Eye (tissue), 1 donor: ENCODE data around the gene RIN2.

Source experiments
- DNase-seq: peaks from one replicate; pipeline ENCODE4 v3.0.0-alpha.2; 2015

RIN2 gene, protein sequence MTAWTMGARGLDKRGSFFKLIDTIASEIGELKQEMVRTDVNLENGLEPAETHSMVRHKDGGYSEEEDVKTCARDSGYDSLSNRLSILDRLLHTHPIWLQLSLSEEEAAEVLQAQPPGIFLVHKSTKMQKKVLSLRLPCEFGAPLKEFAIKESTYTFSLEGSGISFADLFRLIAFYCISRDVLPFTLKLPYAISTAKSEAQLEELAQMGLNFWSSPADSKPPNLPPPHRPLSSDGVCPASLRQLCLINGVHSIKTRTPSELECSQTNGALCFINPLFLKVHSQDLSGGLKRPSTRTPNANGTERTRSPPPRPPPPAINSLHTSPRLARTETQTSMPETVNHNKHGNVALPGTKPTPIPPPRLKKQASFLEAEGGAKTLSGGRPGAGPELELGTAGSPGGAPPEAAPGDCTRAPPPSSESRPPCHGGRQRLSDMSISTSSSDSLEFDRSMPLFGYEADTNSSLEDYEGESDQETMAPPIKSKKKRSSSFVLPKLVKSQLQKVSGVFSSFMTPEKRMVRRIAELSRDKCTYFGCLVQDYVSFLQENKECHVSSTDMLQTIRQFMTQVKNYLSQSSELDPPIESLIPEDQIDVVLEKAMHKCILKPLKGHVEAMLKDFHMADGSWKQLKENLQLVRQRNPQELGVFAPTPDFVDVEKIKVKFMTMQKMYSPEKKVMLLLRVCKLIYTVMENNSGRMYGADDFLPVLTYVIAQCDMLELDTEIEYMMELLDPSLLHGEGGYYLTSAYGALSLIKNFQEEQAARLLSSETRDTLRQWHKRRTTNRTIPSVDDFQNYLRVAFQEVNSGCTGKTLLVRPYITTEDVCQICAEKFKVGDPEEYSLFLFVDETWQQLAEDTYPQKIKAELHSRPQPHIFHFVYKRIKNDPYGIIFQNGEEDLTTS

DNA sequence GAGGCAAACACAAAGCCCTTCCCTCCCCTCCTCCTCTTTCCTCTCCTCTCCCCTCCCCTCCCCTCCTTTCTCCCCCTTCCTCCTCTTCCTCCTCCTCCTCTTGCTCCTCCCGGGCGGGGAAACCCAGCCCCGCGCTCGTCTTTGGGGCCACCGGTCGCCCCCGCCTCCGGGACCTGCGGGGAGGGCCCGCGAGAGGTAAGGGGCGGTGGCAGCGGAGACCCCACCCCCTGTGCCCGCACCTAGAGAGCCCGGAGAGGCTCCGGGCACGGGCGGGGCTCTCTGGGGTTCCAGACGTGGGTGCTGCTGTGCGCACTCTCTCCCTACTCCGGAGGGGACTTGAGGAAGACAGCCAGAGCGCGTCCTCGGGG is at the start of gene RIN2:
RIN2 (plus strand) TSS at position 126 of the 368 bp plus-strand sequence. CDS start 131,344 bp downstream, outside the sequence.
- DNase-seq: no peak

DNA sequence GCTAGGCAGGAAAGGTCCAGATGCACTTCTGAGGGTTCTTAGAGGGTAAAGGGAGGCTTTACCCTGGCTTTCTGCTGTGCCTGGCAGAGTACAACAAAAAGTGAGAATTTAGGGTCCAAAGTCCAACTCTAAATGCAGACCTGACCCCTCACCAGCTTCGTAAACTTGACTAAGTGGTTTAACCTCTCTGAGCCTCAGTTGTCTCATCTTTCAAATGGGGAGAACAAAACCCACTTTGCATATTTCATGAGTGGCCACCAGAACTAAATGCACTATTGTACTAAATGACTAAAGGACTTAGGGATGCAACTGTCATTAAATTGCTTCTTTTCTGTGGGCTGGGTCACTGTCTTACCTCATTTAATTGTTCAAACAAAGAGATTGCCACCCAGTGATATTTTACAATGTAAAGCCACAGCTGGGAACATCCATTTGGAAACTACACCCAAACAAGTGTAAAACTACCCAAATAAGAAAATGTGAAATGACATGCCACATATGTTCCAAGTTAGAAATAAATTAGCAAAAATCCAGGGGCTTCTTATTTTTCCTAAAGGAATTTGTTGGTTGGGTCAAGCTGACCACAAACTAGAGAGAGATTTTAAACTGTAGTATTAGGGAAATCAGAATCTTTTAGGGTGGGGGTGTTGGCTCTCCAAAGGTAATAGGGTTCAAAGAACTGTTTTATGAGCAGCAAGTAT is 48.3 kb upstream of the RIN2 start:
- DNase-seq: no peak

DNA sequence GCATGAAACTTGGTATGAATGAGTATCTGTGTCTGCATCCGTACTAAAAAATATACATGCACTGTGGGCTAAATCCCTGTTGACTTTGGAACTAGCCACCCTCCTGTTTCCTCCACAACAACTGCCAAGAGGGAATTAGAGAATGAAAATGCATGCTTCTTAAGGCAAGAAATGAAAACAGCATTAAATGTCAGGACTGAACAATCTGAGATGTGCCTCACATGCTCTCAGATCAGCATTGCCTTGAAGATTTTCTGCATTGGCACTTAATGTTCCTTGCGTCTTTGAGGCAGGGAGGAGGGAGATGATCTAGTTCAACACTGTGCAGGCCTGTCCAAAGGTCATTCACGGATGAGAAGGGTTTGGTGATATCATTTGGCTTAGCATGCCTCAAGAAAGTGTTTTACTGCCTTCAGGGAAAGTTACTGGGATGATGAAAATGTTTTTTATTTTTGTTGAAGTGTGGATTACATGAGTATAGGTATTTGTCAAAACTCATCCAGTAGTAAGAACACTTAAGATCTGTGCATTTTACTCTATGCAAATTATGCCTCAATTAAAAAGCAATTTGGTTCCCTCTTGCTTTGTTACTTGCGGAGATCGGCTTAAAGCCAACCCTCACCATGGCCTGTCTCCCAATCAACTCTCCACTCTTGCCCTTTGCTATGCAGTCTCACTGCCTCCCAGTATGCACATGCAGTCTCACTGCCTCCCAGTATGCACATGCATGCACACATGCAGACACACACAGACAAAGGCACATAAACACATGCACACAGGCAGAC is 47.5 kb upstream of the RIN2 start:
- peak; percentile 42 for DNase-seq

DNA sequence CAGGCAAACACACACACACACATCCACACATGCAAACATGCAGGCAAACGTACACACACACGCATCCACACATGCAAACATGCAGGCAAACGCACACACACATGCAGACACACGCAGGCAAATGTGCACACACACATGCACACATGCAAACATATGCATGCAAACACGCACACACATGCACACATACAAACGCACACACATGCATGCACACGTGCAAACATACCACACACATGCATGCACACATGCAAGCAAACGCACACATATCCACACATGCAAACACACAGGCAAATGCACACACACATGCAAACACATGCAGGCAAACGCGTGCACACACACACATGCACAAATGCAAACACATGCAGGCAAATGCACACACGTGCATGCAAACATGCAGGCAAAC is 46.9 kb upstream of the RIN2 start:
- DNase-seq: no peak

DNA sequence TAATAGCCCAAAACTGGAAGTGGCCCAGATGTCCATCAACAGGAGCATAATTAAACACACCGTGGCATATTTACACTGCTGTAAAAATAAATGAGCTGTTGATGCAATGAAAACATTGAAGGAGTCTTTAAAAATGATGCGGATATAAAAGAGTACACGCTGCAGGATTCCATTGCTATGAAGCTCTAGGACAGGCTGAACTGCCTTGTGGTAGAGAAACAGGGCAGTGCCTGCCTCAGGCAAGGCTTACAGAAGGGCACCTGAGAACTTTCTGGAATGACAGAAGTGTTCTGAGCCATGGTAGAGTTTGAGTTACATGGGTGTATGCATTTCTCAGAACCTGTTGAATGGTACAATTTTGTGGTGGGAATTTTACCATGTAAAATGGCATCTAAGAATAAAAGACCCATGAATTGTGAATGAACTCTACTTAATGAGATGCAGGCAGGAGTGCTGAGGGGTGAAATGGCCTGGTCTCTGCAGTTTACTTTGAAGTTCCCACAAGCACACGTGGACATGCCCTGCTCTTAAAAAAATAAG is 45.3 kb upstream of the RIN2 start:
- DNase-seq: peak; percentile 45

DNA sequence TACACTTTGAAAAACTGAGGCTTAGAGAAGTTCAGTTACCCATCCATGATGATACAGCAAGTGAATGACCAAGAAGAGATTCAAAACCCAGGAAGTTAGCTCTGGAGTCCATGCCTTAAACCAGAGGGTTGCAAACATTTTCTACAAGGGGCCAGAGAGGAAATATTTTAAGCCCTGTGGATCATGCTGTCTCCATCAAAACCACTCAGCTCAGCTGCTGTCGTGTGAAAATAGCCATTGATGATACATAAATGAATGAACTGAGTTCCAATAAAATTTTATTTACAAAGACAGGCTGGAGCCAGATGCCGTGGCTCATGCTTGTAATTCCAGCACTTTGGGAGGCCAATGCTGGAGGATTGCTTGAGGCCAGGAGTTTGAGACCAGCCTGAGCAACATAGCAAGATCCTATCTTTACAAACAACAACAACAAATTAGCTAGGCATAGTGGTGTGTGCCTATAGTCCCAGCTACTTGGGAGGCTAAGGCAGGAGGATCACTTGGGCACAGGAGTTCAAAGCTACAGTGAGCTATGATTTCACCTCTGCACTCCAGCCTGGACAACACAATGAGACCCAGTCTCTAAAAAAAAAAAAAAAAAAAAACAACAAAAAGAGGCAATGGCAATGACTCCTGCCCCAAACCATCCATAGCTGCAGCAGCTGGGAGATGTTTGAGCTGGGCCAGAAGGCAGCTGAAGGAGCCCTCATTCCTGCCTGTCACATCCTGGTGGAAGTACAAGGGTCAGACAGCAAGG is 44.1 kb upstream of the RIN2 start:
- DNase-seq: no peak

DNA sequence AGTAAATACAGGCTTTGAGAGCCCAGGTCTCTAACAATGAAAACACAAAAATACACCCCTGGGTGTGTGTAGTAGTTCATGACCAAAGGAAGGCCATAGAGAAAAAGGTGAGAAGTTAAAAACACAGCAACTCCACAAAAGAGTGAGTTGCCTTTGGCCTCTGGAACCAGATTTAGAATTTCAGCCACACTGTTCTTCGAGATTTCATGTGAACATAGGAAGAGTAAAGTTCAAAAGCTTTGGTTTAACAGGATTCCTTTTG is 43.5 kb upstream of the RIN2 start:
- no peak for DNase-seq

DNA sequence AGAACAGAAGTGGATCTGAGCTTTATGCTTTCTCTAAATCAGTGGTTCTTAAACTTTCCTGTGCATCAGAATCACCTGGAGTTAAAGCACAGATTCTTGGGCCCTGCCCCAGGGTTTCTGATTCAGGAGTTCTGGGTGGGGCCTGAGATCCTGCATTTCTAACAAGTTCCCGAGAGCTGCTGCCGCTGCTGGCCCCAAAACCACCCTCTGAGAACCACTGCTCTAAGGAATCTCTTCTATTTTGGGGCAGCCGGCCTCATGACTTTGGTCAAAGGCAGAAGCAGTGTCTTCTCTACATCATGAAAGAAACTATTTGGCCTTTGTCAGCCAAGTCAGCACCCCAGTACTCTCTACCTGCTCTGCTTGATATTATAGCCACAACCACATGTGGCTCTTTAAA is 42.1 kb upstream of the RIN2 start:
- DNase-seq: no peak

DNA sequence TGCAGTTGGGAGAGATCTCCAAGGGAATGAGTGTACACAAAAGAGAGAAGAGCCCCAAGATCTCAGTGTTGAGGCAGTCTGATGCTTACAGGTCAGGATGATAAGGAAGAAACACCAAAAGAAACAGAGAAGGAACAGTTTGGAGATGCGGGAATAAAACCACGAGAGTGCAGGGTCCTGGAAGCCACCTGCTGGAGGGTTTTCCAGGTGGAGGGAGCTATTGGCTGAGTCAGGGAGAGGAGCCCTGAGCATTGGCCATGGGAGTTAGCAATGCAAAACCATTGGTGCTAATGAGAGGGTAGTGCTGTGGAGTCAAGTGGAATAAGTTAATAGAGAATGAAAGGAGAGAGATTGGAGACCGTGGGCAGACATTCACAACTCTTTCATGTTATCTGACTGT is 39.2 kb upstream of the RIN2 start:
- no peak for DNase-seq

DNA sequence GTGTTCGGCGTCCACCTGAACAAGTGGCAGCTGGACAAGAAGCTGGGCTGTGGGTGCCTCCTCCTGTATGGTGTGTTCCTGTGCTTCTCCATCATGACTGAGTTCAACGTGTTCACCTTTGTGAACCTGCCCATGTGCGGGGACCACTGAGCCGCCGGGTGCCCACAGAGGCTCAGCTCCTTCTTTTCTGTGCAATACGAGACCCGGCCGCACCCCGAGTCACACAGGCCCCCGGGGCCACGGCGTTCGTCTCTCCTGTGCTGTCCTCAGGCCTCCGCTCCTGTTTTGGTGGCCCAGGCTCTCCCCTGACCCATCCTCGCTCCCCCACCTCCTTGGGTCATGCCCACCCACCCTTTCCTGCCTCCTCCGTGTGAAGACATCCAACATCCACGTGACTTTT is 37.1 kb upstream of the RIN2 start:
- DNase-seq: no peak

DNA sequence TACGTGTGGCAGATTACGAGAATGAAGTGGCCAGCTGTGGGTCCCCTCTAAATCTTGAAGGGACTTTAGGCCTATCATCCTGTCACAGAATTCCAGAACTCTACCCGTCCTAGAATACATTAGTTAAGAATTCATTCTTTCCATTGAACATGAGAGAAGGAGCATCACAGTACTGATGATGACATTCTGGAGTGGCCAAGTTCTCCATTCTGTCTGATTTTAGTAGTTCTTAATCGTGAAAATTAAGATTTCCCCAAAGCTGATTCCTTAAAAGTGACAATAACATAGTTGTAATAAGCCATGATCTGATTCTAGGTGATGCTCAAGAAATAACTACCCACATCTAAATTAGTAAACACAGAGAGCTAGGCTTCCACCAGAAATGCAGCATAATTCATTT is 35.0 kb upstream of the RIN2 start:
- no peak for DNase-seq

DNA sequence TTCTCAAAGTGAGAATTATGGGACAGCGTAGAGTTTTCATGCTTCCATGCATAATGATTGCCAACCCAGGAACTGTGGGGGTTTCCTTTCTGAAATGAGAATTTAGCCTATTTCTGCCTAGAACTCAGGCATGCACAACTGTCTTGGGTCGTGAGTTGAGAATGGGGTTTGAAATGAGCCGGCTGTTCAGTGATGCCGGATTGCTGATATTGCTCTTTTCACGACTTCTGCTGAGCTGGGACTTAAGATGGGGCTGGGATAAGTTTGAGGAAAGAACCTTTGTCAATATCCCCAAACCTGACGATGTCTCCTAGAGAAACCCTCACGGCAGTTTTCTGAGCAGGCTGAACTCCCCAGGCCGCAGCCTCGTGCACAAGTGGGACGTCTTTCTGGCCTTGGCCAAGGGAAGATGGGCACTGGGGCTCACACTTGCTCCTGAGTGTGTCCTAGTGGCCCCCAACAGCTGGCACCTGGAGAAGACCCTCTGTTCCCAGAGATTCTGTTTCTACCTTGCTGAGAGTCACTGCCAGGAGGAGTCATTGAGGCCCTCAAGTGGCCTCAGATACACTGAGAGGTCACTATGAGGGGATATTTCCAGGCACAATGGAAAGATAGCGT is 34.1 kb upstream of the RIN2 start:
- no peak for DNase-seq

DNA sequence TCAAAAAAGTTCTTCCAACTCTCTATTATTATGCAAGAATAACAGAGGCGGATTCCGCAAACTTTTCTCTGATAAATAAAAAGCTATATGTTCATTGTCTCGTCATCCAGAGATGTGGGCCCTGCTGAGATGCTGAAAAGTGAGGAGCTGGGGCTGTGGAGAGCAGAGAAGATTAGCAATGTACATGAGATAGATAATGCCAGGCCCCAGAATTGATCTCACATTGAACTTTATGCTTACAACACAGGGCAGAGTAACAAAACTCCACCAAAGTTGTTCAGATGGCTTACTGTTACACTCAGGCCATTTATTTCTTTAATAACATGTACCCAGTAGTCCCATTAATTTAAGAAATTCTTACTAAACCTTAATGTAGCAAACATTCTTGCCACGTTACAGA is 32.7 kb upstream of the RIN2 start:
- DNase-seq: no peak

DNA sequence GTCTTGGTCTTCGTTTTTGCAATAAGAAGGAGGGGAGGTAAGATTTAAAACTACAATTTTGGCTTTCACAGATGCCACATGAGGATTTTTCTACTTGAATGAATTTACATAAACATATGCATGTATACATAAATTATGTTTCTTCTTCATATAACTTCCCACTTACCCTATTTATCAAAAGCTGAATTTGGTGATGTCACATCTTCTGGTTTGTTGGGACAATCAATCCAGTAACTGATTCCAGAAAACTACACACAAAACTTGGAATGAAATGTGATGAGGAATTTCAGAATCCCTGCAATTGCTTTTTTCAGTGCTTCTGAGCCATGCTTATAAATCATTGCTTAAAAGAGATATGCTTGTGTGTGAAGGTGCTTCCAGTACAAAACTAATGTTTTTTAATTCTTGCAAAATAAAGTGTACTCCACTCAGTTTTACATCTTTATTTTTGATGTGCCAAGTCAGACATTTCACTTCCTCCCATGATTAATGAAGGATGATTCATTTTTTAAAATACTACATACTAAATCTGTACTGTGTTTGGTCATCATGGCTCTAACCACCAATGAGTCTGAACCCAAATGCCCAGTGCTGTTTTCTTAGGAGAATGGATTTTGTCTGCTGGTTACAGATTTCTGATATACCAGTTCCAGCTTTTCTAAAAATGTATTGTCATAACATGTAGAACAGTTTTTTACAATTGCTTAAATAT is 32.1 kb upstream of the RIN2 start:
- DNase-seq: no peak

DNA sequence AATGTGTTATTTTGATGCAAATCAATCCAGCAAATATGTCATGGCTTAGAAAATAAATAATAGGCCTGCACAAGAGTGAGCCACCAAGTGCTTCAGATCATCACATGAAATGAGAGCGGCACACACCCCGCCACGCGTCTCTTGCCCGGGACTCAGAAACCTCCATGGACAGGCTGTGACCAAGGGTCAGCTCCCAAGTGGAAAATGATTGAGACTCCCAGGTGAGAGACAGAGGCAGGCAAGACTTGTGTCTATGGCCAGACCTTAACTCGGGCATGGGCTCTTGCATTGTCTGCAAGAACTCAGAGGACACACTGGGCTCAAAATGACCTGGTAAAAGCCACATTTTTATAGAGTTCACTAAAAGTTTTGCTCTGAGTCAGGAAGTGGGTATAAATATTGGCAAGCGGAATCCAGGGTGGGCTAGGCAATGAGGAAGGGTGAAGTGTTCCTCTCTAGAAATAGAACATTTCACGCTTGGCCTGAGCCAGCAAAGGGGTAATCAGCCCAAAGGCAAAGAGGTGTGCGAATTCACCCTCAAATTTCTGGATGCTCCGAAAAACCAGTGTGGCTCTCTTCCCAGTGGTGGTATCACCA is 30.7 kb upstream of the RIN2 start:
- DNase-seq: no peak

DNA sequence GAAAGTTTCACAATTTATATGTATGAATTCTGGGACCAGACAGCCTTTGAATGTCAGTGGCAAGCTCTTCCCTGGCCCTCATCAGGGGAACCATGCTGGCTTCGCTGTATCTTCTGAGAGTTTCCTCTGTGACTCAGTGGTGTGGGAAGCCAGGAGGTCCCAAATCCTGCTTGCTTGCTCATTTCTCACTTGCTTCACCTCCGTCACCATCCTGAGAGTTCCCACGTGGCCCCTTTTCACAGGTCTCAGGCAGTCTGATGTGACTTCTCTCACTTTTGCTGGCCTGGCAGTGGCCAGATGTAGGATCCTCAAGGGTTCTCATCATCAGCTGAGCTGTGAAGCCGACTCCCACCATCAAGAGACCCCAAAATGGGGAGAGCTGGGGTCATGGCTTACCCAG is 28.4 kb upstream of the RIN2 start:
- DNase-seq: no peak

DNA sequence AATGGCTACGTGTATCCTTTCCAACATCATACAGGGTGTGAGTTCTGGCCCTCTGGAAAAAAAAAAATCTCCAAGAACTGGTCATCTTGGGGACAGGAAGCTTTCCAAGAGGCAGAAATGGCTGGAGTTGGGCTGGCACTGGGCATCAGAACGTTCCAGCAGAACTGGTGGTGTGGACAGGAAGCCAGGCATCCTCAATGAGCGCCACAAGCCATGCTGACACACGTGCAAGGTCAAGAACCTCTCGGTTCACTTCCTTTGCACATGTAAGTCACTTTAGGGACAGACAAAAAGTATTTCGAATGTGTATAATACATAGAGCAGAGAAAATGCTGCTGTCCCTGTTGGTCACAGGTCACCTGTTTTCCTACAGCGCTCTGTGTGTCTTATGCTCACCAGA is 27.4 kb upstream of the RIN2 start:
- DNase-seq: no peak

DNA sequence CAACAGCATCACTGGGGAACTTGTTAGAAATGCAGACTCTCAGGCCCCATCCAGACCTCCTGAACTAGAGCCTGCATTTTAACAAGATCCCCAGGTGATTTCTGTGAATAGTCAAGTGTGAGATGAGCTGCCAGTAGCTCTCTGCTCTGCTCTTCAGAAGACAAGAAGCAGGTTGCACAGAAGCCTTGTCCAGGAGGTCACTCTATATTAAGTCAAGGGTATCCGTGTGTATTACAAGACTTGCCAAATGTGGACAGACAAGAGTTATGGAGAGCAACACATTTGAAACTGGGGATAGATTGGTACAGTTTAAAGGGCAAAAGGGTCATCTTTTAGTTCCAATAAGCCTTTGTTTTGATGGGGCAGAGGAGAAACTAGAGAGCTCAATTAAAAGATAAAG is 23.2 kb upstream of the RIN2 start:
- no peak for DNase-seq

DNA sequence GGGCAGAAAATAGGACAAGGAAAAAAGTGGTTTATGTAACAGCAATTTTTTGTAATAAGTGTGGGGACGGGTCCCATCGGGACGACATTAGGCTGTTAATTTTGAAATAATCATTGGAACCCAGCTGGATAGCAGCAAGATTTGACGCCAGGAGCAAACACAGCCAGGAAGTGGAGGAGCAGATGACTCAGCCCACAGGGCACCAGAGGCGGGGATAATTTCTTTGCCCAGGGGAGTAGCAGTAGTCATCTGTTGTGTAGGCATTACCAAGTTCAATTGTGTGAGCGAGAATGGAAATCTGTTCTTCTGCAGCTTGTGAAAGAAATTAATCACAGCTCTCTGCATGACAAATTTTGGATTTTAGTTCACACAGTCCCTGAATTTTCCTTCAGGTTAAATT is 22.6 kb upstream of the RIN2 start:
- peak; percentile 65 for DNase-seq

DNA sequence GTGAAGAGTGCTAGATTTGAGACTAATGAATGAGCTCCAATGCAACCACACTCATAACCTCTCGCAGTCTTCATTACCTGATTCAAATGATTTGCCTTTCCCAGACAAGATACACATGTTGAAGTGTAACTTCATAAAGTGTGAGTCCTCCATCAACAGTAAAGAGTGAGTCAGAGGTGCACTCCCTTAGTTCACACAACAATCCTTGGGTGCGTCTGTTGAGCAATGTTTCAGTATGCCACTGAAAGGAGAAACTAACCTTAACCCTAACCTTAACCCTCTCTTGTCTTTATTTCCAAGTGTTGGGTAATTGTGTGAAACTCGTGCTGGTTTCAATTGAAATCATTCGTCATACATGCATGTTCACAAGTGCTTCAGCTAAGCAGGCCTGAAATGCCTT is 21.0 kb upstream of the RIN2 start:
- no peak for DNase-seq
